Mucosa of descending colon (tissue), 3 donors: Measurements from ENCODE around the gene TMPRSS3. TPM values are rescaled to one million over a fixed set of nuclear protein-coding genes. Genes with fewer than 3 reads are reported as not detected.

Experiments
- ATAC-seq: fragments of 200-7000 bp; cut with Tn5 transposase; one replicate; pipeline ENCODE4 v1.9.1; 2020; ENCODE audit warnings: mild to moderate bottlenecking, moderate library complexity
- DNase-seq, 3 donors: peaks; one replicate each; pipeline ENCODE4 v3.0.0-alpha.2; 2020
- H3K36me3 ChIP-seq: fragments of 200-600 bp; one replicate; pipeline ENCODE4 v1.8.0; 2021; ENCODE audit warnings: low read depth, mild to moderate bottlenecking
- H3K4me1 ChIP-seq: fragments of 200-600 bp; one replicate; pipeline ENCODE4 v1.8.0; 2021; ENCODE audit warnings: low read depth, mild to moderate bottlenecking
- H3K4me3 ChIP-seq: fragments of 200-600 bp; one replicate; pipeline ENCODE4 v1.8.0; 2021; ENCODE audit warnings: mild to moderate bottlenecking
- H3K9me3 ChIP-seq: fragments of 200-600 bp; one replicate; pipeline ENCODE4 v1.8.0; 2021; ENCODE audit warnings: mild to moderate bottlenecking
- CTCF ChIP-seq: fragments of 200-600 bp; IDR thresholded peaks from one replicate; pipeline ENCODE4 v1.8.0; 2022; ENCODE audit warnings: antibody characterized with exemption, mild to moderate bottlenecking
- intact Hi-C, 2 donors: fragments of 100-400 bp; cut with DNase I in 1 of 2; cut with micrococcal nuclease in 1 of 2; formaldehyde crosslinking; loops; one replicate each; pipeline versions ENCODE4 v1.11.0 to v1.11.1; 2022; cut with DNase I, micrococcal nuclease
- total RNA-seq, 3 donors: library from RNA; stranded (reverse); fragmentation: NEBNext Ultra II Directional in 2 of 3; extraction: Animal tissue kit (Norgen Biotek cat#: 25700) in 2 of 3; gene quantifications; one replicate each; pipeline versions ENCODE4 v1.2.1 to v1.2.4, GENCODE V29; 2021 to 2023
- donor health status: DM: no; HTN: no; CAD: no; lungs with moderate emphysema.
- donor health status: DM: no; HTN: no; CAD: no.
- donor health status: DM: no; HTN: yes; CAD: no.

Gene TMPRSS3
- total RNA-seq, 3 donors from 2014 or later: 0.35 to 0.72 (median 0.69) TPM

- no peak overlapping the region for H3K4me3 ChIP-seq
- intact Hi-C loops: no loop called here
- DNase-seq: peak; percentile 81 to 93 (median 89)
- no peaks in the 10 kb centered on the region for H3K9me3 ChIP-seq
- no peaks in the 10 kb centered on the region for H3K36me3 ChIP-seq
- TF ChIP-seq CTCF: peak; percentile 63
- peaks cover 7% of the 10 kb centered on the region for H3K4me1 ChIP-seq
- ATAC-seq: peak; percentile 85
Observed at GRCh38 chr21:42337830-42338728, 57.8 kb downstream of the TMPRSS3 start.

- Histone ChIP-seq H3K36me3 (no peaks in the 10 kb centered on the region), H3K4me1 (peaks cover 13% of the 10 kb centered on the region), H3K4me3 (no peak overlapping the region), H3K9me3 (no peaks in the 10 kb centered on the region)
- ATAC-seq: no peak
- no peak for DNase-seq
- intact Hi-C loops: no loop called here
- TF ChIP-seq CTCF: no peak
Observed at GRCh38 chr21:42337276-42337675, 58.6 kb downstream of the TMPRSS3 start.

GRCh38 chr21:42336054-42336453 is 59.8 kb downstream of the TMPRSS3 start:
- Histone ChIP-seq H3K4me3 (no peak overlapping the region), H3K36me3 (no peaks in the 10 kb centered on the region), H3K4me1 (peaks cover 13% of the 10 kb centered on the region), H3K9me3 (no peaks in the 10 kb centered on the region)
- ATAC-seq (no peak), DNase-seq (no peak)
- intact Hi-C loops: no loop called here
- TF ChIP-seq CTCF: no peak

GRCh38 chr21:42332557-42333317 is 63.1 kb downstream of the TMPRSS3 start:
- Histone ChIP-seq H3K36me3 (no peaks in the 10 kb centered on the region), H3K9me3 (no peaks in the 10 kb centered on the region), H3K4me3 (no peak overlapping the region), H3K4me1 (peaks cover 12% of the 10 kb centered on the region)
- no peak for TF ChIP-seq CTCF
- DNase-seq (peak in 2 of 3 donors; percentile 59 to 71), ATAC-seq (peak; percentile 85)
- intact Hi-C loops: no loop called here

- no peak for DNase-seq
- Histone ChIP-seq H3K36me3 (no peaks in the 10 kb centered on the region), H3K9me3 (no peaks in the 10 kb centered on the region), H3K4me1 (peaks cover 9% of the 10 kb centered on the region), H3K4me3 (no peak overlapping the region)
- no peak for ATAC-seq
- intact Hi-C loops: no loop called here
- no peak for TF ChIP-seq CTCF
Observed at GRCh38 chr21:42331660-42332059, 64.2 kb downstream of the TMPRSS3 start.
